Kidney epithelial cell (primary cell): ENCODE results near the gene NDUFS8. TPM values are rescaled to one million over a fixed set of nuclear protein-coding genes. Genes with fewer than 3 reads are reported as not detected.

Experiments used
- DNase-seq: peaks from one replicate; pipeline ENCODE4 v3.0.0-alpha.2; 2010; ENCODE audit warnings: low read depth
- H3K27me3 ChIP-seq: 2 replicates; pipeline ENCODE4 v1.6.0; 2011; ENCODE audit warnings: low read length; ENCODE audit not compliant: control insufficient read depth, insufficient read depth
- H3K36me3 ChIP-seq: 2 replicates; pipeline ENCODE4 v1.5.1; 2011; ENCODE audit warnings: low read length; ENCODE audit not compliant: control insufficient read depth, insufficient read depth
- H3K4me3 ChIP-seq: 2 replicates; pipeline ENCODE4 v1.5.1; 2011; ENCODE audit warnings: low read depth, mild to moderate bottlenecking, control low read depth, low read length
- total RNA-seq: library from RNA; depleted of rRNA; stranded (reverse); fragments of >200 nt; gene quantifications from 2 replicates; pipeline ENCODE4 v1.2.3, GENCODE V29; 2015
- TF ChIP-seq, protein P1 (sequence below): IDR thresholded peaks from 2 replicates; pipeline ENCODE4 v1.5.1; 2011; ENCODE audit warnings: mild to moderate bottlenecking, moderate library complexity, low read length, control low read depth, inconsistent platforms; ENCODE audit not compliant: insufficient read depth, poor library complexity, severe bottlenecking

NDUFS8 gene
- total RNA-seq, 1 donor from 2014 or later: 246 TPM

DNA sequence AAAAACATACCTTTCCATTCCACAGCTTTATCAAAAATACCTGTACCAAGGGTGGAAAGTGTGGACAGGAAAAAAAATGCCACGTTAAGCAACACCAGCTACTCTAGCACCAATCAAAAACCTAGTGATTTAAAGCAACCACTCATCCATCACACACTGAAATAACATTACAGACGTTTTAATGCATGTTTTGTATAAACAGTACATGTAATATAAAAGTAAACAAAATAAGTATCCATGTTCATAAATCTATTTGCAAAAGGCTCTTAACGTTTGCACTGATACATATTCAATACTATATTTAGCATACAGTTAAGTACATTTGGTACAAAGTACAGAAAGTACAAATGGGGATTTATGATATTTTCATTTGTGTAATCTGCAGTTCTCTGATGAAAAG lies 52.0 kb downstream of the NDUFS8 start:
- TF ChIP-seq, protein P1, sequence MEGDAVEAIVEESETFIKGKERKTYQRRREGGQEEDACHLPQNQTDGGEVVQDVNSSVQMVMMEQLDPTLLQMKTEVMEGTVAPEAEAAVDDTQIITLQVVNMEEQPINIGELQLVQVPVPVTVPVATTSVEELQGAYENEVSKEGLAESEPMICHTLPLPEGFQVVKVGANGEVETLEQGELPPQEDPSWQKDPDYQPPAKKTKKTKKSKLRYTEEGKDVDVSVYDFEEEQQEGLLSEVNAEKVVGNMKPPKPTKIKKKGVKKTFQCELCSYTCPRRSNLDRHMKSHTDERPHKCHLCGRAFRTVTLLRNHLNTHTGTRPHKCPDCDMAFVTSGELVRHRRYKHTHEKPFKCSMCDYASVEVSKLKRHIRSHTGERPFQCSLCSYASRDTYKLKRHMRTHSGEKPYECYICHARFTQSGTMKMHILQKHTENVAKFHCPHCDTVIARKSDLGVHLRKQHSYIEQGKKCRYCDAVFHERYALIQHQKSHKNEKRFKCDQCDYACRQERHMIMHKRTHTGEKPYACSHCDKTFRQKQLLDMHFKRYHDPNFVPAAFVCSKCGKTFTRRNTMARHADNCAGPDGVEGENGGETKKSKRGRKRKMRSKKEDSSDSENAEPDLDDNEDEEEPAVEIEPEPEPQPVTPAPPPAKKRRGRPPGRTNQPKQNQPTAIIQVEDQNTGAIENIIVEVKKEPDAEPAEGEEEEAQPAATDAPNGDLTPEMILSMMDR: no peak
- H3K27me3 ChIP-seq: no peaks in the 10 kb centered on the region
- H3K36me3 ChIP-seq: no peaks in the 10 kb centered on the region
- no peak for DNase-seq
- no peak overlapping the region for H3K4me3 ChIP-seq

DNA sequence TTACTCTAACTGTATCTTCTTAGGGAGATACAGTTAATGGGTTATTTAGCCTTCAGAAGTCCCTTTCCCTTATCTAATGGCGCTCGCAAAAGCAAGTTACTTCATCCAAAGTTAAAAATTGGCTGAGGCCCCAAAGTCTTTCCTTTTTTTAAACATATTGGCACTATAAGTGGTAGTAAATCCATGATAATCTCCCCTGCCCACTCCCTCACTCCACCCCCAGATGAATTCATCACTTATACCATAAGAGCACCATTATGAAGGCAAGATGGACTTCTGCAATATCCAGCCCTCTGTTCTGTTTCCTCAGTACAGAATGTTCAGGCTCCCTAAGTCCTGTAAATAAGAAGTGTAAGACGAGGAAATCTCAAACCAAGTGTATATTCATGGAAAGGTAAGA lies 53.0 kb downstream of the NDUFS8 start:
- no peak overlapping the region for H3K4me3 ChIP-seq
- no peaks in the 10 kb centered on the region for H3K36me3 ChIP-seq
- TF ChIP-seq, protein P1: no peak
- H3K27me3 ChIP-seq: no peaks in the 10 kb centered on the region
- no peak for DNase-seq

Other genes starting within 250 kb of the NDUFS8 start
- gene UNC93B1, start 26.6 kb upstream of the NDUFS8 start, total RNA-seq: 21.0 and 30.5 TPM in 2 replicates
- 1.2 and 2.6 TPM in 2 replicates for gene ALDH3B1, start 20.4 kb upstream of the NDUFS8 start, total RNA-seq
- gene TCIRG1, start 8.3 kb downstream of the NDUFS8 start, total RNA-seq: 46.8 and 80.6 TPM in 2 replicates
- 25.5 and 30.9 TPM in 2 replicates for gene CHKA, start 90.7 kb downstream of the NDUFS8 start, total RNA-seq
- 24.8 and 25.7 TPM in 2 replicates for gene KMT5B, start 182.6 kb downstream of the NDUFS8 start, total RNA-seq
- gene C11orf24, start 241.3 kb downstream of the NDUFS8 start, total RNA-seq: 27.5 and 56.8 TPM in 2 replicates